A673 (cell line): ENCODE results near the gene PAX4.

Experiments
- EZH2 ChIP-seq: fragments of 200-600 bp; sonication (generic); IDR thresholded peaks from 2 replicates; pipeline ENCODE4 v1.6.1; 2017; ENCODE audit warnings: borderline replicate concordance, low read depth, mild to moderate bottlenecking, mixed read lengths, antibody characterized with exemption, low read length; ENCODE audit not compliant: poor library complexity, severe bottlenecking
- TF ChIP-seq, protein P1 (sequence below): fragments of 300-800, 200-600 bp; sonication (generic); conservative IDR thresholded peaks from 2 replicates; pipeline ENCODE4 v1.5.1; 2017; ENCODE audit warnings: low read depth, mild to moderate bottlenecking, antibody characterized with exemption, low read length, moderate library complexity, mixed read lengths

DNA sequence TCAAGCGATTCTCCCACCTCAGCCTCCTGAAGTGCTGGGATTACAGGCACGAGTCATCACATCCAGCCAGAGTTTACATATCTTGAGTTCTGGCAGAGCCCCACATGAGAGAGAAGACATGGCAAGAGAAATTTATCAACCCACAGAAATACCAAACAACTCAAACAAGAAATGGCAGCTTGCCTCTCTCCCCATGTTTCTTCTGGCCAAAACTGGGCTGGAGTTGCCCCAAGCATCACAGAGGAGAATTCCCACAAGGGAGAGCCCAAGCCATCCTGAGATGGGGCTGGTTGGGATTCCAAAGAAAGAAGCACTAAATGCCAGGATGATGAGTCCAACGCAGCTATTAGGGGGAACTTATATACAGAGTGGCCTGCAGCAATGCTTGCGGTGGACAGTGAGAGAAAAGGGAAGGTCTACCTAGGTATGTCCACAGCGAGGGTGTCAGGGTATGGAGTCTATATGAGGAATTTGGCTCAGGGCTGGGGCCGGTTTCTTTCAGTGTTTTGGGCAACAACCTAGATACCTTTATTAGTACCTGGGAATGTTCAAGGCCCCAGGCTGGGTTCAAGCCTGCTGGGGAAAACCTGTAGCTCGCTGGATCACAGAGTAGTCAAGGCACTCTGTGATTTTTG lies 14.5 kb upstream of the PAX4 start:
- no peak for TF ChIP-seq EZH2
- TF ChIP-seq, protein P1, sequence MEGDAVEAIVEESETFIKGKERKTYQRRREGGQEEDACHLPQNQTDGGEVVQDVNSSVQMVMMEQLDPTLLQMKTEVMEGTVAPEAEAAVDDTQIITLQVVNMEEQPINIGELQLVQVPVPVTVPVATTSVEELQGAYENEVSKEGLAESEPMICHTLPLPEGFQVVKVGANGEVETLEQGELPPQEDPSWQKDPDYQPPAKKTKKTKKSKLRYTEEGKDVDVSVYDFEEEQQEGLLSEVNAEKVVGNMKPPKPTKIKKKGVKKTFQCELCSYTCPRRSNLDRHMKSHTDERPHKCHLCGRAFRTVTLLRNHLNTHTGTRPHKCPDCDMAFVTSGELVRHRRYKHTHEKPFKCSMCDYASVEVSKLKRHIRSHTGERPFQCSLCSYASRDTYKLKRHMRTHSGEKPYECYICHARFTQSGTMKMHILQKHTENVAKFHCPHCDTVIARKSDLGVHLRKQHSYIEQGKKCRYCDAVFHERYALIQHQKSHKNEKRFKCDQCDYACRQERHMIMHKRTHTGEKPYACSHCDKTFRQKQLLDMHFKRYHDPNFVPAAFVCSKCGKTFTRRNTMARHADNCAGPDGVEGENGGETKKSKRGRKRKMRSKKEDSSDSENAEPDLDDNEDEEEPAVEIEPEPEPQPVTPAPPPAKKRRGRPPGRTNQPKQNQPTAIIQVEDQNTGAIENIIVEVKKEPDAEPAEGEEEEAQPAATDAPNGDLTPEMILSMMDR: no peak
